GM18498 (cell line): ENCODE data around the gene INF2.

Source experiments
- ATAC-seq: cut with Tn5 transposase; IDR thresholded peaks from one replicate; pipeline ENCODE4 v1.9.1; 2021; ENCODE audit warnings: mild to moderate bottlenecking, moderate library complexity; ENCODE audit not compliant: unreplicated experiment

INF2 gene

GRCh38 chr14:104687601-104688504 is 1.6 kb upstream of the INF2 start:
- no peak for ATAC-seq

- ATAC-seq, result no peak
Observed at GRCh38 chr14:104688505-104689108, 811 bp upstream of the INF2 start.

DNA sequence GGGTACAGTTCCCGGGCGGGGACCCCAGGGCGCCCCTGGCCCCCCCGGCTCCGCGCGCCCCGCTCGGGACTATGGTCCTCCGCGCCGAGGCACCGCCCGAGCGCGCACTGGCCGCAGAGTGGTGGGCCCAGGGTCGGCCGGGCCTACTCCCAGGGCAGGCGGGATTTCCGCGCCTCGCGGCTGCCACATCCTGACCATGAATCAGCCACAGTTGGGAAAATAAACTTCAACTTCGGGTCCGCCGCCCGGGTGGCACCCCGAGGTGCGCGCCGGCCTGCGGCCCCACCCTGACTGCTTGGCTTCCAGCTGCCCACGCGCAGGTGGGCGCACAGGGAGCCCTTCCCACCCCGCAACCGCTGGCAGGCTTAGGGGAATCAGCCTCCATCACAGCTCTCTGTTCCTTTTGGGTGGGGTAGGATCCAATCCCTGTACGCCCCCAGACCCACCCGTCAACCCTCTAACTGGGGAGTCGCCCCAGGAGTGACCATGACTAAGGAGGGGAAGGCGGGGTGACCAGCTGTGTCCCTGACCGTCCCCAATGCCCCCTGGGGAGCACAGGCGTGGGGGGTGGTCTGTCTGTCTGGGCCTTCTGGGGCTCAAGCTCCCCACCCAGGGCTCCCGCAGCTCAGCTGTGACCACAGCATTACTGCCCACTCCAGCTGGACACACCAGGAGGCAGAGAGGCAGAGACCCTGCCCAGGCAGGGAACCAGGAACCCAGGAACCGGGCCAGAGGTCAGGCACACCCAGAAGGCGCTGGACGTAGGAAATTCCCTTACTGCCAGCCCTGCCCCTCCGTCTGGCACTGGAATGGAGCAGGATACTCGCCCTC is 678 bp downstream of the INF2 start:
- no peak for ATAC-seq

- no peak for ATAC-seq
Observed at GRCh38 chr14:104690861-104691455, 1.5 kb downstream of the INF2 start.

- ATAC-seq, result no peak
Observed at GRCh38 chr14:104691546-104692260, 2.3 kb downstream of the INF2 start.

DNA sequence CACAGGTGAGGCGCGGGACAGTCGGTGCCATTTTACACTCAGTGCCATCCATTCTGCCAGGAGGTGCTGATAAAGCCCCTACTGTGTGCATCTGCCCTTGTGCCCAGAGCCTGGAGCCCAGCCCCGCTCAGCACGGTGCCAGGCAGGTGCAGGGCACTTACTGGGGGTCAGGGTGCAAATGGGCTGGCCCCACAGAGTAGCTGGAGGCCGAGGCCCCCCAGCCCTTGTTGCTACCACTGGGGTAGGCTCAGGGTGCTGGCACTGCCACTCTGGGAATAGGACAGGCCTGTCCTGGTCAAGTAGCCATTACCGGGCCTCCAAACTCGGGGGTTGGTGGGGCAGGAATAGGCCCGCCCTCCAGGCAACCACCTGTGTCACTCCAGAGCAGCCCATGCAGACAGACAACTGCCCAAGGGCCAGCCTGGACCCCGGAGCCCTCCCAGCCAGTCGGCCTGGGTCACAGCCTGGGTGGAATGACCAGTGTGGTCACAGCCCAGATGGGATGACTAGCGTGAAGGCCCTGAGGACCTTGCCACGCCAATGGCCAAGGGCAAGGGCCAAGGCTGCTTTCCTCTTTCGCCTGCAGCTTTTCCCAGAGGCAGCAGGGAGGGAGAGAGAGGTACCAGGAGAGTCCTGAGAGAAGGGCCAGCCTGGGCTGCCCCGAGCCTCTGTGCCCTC is 3.0 kb downstream of the INF2 start:
- no peak for ATAC-seq

DNA sequence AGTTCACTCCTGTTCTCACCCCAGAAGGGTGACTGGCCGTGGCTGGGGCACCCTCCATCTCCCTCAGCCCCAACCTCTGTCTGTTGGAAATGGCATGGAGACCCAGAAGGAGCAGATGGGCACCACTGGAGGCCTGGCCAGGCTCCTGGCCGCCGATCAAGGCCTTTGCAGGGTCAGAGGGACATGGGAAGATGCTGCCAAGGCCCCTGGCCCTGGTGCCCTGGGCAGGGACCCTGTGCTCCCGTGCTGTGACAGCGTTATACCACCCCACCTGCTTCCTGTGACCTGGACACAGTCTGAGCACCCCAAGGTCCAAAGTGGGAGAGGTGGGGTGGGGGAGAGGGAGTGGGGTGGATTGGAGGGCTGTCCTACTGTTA is 3.5 kb downstream of the INF2 start:
- no peak for ATAC-seq

DNA sequence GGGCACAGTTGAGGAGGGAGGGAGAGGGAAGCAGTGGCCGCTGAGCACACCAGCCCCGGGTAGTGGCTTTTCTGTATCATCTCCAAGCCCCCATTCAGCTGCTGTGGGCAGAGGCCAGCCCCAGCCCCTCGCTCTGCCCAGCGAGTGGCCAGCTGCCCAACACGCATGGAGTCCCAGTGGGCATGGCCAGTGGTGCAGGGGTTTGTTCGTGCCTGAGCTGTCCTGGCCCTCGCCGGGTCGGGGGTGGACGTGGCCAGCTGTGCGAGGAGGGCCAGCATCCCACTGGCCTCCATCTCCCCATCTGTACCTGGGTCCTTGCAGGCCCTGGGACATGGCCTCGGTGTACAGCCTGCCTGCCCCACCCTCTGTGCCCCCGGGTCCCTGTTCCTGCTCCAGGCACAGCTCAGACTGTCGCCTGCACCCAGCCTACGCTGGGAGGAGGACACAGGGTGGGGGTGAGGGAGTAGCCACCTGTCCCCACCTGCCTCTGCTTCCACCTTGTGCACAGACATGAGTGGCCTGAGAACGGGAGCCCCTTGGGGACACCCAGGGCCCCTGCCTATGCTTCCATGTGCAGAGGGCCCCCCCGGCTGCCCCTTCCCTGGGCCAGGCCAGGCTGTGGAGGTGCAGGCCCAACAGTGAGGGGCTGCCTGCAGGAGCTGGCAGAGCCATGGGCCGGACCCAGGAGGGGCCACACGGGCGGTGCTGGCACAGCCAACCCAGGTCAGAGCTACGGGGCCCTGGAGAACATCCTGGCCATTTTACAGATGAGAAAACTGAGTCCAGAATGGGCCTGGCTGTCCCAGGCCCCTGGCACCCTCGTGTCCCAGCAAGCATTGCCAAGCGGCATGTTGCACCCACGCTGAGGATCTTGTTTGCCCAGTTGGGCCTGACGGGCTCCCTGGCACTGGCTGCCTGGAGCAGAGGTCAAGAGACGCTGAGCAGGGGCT is 4.3 kb downstream of the INF2 start:
- ATAC-seq, result no peak

GRCh38 chr14:104694475-104694950 is 5.1 kb downstream of the INF2 start:
- no peak for ATAC-seq

DNA sequence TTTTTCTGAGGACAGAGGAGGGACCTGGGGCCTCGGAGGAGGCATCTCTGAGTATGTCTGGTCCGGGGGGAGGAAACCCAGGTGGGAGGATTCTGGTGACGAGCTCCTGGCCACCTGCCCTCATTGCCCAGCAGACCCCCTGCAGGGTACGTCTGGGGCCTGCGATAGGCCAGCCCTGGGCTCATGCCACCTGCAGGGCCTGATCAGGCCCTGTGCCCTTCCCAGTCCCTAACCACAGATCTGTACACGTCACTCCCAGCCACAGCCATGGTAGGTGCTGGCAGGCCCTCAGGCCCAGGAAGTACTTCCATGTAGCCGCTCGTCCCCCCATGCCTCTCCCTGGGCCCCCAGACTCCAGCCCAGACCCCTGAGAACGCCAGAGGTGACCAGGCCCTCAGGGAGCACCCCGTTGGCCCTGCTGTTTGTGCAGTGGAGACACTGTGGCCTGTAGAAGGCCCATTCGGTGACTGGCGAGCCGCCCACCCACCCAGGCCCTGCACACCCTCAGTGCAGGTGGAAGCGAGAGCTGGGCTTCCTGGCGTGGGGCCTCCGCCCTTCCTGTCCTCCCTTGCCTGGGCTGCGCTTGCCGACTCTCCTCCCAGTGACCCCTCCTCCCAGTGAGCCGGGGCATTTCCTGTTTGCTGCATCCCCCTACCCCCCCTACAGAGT is 5.7 kb downstream of the INF2 start:
- ATAC-seq, result no peak

- ATAC-seq, result no peak
Observed at GRCh38 chr14:104695660-104696000, 6.2 kb downstream of the INF2 start.

DNA sequence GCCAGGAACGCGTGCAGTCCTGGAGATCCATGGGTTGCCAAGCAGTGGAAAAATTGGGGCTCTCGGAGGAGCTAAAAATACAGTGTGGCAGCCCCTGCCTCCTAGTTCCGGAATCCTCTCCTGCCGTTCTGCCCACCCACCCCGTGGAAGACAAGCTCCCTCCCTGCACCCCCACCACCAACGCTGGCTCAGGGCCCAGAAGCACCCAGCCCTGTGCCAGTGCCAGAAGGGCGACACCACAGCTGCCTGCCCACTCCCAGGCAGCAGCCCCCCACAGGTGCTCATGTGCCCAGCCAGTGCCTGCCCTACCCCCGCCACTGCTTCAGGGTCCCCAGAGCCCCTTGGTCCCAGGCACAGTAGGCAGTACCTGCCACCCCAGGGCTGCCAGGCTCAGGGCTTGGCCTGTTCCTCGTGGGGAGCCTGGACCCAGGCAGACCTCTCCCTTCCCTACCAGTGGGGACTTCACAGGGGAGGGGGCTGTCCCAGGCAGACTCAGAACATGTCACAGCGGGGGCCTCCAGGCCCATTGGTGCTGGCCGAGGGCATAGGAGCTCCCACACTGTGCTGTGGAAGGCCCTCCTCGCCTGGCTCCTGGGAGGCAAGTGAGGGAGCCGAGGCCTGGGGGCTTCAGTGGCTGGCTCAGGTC is 7.4 kb downstream of the INF2 start:
- ATAC-seq, result no peak

DNA sequence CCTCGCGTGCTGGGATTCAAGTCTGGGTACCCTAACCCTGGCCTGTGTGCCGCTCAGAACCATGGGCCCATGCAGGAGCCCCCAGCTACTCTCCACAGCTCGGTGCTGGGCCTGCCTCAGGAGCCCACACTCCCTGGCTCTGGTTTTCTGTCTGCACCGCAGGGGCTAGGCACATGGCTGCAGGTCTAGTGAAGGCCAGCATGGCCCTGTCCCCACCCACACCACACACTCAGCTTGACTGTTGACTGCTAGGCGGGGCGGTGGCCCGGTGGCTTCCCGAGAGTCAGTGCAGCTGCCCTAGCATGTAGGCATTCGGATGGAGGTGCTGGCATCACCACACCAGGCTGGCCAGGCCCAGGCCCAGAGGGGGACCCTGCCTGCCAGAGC is 7.9 kb downstream of the INF2 start:
- no peak for ATAC-seq

DNA sequence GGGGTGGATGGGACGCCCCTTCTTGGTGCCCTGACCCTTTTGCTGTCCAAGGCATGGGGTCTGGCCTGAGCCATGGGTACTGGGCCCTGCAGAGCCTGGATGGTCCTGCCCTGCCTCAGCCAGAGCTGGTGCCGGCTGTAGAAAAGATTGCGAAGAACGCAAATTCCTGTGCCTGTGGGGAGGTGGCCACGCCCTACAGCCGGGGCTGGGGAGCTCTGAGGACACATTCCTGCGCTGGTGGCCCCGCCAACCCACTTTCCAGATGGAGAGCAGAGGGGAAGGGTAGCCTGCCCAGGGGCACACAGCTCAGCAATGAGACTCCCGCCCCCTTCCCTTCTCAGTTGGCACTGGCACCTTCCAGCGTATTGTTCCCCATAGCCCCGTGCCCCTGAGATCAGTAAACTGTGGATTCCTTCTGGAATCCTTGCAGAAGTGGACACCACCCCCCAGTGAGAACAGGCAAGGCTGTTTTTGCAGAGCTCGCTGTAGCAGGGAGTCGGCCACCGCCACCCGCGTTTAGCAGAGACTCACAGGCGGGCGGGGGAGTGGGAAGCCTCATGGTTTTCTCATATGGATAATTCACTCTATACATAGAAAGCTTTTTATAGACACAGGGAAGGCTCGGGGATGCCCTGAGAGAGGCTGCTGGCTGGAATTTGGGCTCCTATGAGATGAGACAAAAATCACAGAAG is 8.6 kb downstream of the INF2 start:
- no peak for ATAC-seq

DNA sequence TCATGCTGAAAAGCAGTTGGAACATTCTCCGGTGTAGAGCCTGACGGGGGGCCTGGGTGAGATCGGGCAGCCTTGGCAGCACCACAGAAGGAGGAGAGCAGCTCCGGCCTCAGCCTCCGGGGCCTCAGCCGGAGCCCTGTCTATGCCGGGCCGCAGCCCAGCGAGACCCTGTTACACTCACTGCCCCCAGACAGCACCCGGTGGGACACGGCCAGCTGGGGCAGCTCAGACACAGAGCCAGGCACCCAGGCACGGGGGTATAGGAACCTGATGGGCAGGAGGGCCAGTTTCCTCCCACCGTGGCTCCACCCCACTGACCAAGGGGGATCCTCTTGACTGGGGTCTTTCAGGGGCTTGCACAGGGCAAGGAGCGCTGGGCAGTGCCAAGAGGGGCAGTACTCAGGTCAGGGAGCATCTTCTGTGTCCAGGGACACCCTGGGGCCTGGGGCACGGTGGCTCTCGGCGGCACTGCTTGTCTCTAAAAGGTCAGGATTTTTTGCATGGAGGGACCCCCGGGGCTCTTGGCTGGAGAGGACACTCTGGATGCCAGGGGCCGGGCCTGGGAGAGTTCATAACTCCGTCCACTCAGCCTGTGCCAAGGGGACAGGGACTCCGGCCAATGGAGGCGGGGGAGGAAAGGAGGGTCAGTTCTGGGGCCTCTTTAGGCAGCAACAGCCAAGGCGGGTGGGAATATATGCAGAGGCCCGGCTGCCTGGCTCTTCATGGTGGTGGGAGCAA is 9.4 kb downstream of the INF2 start:
- no peak for ATAC-seq

DNA sequence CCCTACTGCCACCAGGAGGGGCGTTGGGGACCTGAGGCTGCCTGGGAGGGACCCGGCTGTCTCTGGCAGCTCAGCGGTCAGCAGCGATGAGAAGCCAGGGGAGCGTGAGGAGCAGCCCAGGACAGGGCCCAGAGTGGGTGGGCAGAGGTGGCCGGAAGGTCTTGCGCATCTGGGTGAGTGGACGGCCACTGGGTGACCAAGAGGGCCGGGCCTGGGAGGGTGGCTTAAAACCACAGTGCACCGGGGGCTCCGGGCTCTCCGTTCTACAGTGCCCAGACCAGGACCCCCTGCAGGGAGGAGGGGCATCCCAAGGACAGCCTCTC is 10.0 kb downstream of the INF2 start:
- no peak for ATAC-seq

GRCh38 chr14:104700225-104700651 is 10.8 kb downstream of the INF2 start:
- no peak for ATAC-seq
